NCI-H1417 treated with DMSO at 0.1 percent for 48 hours (cell line): ENCODE results near the gene LY6G6F.
A peak's percentile ranks its signal among the peaks of the same experiment; 100 is the strongest.

Experiments used
- DNase-seq: peaks from one replicate; lab custom pipeline; 2025; lab: John Stamatoyannopoulos, UW

The LY6G6F gene

GRCh38 chr6:31676904-31677303, 29.8 kb upstream of the LY6G6F start:
- no peak for DNase-seq

GRCh38 chr6:31677955-31678354, 28.7 kb upstream of the LY6G6F start:
- DNase-seq, result no peak

GRCh38 chr6:31680226-31681134, 26.2 kb upstream of the LY6G6F start, which contains the start of gene LY6G5C:
Gene LY6G5C (minus strand): TSS chr6:31681067. CDS start chr6:31680373, 694 bp downstream.
- DNase-seq, result peak; percentile 52

GRCh38 chr6:31681135-31681671, 25.5 kb upstream of the LY6G6F start:
- DNase-seq, result no peak

- DNase-seq, result no peak
Measured at GRCh38 chr6:31683591-31683990, 23.1 kb upstream of the LY6G6F start.

DNA sequence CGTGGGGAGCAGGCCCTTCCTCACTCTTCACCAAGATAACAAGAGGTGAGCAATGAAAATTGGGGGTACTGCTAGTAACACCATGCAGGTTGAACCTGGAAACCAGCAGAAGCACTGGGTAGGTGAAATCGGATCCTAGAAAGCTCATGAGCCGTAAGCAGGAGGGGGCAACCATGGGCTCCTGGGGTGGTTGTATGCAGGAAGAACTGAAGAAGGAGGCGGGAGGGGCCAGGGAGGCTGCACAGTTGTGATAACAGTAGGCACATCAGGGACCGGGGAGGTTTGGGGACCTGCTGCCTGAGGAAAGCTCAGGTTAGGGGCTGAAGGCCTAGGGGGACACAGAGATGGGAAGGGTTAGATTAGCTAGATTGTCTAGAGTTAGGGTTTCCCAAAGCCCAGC, 20.2 kb upstream of the LY6G6F start:
- DNase-seq, result no peak

DNA sequence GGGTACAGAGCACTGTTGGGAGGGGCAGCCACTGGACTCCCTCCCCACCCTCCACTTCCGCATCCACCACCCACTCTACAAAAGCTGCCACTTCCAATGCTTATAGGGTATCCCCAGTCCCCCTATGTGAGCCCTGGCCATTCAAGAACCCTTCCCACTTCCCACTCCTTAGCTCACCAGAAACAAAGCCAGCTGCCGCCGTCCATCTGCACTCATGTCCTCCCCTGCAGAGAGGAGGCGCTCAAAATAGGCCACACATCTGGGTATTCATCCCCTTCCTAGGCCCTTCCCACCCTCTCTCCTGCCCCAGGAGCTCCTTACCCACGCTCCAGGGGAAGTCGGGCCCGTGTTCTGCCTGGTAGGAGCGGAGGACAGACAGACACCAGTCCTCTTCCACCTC, 19.3 kb upstream of the LY6G6F start:
- no peak for DNase-seq

GRCh38 chr6:31687860-31688693, 18.6 kb upstream of the LY6G6F start:
- no peak for DNase-seq

DNA sequence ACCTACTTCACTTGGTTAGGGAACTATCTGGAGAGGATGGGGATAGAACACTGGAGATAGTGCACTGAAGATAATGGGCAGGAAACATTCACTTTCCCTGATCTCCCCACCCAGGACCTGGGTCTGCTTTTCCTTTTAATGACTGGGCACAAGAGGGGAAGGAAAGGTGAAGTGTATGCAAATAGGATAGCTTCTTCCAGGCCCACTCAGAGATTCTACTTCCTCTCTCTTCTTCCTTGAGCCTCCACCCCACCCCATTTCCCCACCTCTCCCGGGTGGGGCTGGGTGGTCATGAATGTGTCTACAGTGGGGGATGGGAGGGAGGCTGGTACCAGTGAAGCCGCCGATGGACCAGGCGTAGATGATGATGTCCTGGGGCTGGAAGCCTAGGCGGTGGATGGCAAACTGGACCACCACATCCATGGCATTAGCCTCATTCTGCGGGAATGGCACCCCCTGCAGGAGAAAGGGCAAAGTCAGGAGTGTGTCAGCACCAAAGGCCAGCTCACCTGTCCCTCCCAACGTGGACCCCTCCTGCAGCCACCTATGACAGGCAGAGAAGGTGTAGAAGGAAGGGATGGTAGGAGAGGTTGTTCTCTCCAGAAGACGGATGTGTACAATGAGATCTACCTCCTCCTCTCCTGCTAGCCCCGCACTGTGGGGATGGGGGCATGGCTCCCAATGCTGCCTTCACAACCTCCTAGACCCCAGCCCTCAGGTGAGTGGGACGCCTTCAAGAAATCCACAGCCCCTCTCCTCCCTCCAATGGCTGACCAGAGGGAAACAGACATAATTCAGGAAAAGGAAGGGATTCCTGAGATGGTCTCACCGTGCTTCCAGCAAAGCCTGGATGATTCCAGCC, 17.2 kb upstream of the LY6G6F start:
- DNase-seq, result no peak

- no peak for DNase-seq
Measured at GRCh38 chr6:31690231-31691077, 16.2 kb upstream of the LY6G6F start.

- DNase-seq, result no peak
Measured at GRCh38 chr6:31691078-31691463, 15.6 kb upstream of the LY6G6F start.

GRCh38 chr6:31691564-31692108, 15.0 kb upstream of the LY6G6F start:
- no peak for DNase-seq

DNA sequence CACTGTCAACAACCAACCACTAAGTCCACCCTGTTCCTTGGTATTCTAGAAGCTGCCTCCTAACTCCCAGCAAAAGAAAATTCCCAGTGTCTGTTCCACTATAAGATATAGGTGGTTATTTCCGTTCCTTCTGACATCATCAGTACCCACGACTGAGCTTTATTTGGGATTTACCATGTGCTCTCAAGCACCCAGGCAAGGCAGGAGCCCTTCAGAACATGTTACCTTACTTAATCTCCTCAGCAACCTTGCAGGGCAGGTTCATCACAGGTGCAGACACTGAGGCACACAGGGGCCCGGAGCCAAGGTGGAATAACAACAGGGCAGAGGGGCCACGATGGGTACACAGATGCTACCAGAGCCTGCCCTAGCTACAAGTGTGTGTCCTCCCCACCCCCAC, 14.3 kb upstream of the LY6G6F start:
- no peak for DNase-seq

GRCh38 chr6:31692886-31693285, 13.8 kb upstream of the LY6G6F start:
- no peak for DNase-seq

DNA sequence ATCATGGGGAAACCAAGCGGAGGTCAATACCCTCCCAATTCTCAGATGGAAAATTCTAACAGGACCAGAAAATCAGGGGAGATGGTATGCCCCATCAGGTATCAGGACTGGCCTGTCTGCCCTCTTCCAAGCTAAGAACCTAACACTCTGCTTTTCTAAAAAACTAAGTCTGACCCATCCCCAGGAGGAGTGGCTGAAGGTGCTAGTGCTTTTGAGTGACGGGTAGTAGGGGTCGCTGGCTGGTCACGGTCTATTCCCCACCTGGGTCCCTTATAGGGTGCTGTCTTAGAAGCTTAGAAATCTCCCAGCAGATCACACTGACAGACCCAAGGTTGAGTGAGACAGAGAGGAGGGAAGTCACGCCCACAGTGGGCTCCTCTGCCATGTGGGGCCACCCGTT, 13.1 kb upstream of the LY6G6F start:
- no peak for DNase-seq

GRCh38 chr6:31697555-31697954, 9.1 kb upstream of the LY6G6F start:
- DNase-seq, result no peak

DNA sequence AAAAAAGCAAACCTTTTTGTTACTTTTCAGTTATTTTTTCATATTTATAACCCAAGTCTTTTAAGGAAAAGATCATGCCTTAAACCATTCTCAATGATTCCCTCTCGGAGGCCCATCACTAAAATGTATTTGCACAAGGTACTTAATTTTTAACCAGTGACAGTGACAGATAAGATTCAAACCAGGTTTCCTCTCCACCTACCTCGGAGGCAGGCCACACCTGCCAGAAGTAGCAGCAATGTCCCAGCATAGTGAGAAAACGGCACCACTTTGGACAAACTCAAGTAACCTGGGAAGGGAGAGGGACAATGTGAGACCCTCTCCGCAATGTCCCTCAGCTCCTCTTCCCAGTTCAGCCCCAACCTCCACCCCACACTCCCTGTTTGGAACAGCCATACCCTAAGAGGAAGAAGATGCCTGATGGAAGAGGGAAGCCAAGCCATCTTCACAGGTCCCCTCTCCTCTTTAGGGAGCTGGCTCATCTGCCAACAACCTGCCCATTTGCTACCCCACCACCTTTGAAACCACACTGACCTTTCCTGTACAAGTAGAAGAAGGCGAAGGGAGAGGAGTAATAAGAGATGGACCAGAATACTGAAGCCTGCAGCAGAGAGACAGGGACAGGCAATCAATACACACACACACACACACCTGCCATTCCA, 5.8 kb upstream of the LY6G6F start:
- DNase-seq, result no peak

DNA sequence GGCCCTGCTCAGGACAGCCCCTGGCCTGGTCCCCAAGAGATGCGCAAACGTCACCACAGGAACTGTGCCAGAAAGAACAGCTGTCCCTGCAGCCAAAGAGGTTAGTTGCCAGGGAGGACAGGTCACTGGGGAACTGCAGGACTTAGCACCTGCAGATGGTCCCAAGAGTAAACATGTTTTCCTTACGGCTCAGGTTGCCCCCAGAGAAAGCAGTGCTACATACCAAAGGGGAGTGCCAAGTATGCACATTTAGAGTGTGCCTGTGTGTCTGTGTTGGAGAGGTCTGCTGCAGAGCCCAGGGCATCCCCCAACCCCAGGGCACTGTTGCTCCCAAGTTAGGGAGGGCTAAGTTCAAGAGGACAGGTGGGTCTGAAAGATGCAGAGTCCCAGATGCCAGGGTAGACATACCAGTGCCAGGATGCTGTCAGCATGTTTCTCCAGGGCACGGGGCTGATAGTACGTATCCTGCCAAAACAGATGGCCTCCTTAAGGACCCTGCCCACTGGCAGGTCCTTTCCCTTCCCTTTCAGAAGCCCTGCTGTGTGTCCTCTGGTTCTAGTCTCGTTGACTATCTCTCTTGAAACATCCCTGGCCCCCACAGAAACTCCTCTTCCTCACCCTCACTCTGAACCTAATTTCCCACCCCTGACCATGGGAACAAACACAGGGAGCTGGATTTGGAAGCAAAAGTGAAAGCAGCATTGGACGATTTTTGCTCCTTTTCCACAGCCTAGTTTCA, 4.8 kb upstream of the LY6G6F start:
- DNase-seq, result no peak

DNA sequence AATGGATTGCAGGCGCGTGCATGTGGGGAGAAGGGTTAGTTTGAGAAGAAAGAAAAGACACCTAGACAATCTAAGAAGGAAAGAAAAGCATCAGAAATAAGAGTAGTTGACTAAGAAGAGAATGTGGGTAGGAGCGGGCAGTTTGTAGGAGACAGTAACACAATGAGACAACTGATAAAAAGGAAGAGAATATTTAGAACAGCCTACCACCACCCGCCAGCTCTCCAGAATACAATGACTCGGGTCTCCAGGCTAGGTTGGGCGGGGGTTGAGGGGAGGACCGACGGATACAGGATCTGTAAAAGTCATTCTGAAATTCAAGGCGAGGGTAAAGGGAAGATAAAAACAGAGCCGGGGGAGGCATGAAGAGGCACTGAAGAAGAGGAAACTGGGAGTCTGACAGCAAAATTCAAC, 4.3 kb upstream of the LY6G6F start:
- no peak for DNase-seq
